CD4-positive, CD25-positive, alpha-beta regulatory T cell (primary cell): ENCODE results near the gene DIP2B. TPM values are rescaled to one million over a fixed set of nuclear protein-coding genes. Genes with fewer than 3 reads are reported as not detected.

Source experiments
- ATAC-seq, 2 donors: fragments of 150-1000 bp; cut with Tn5 transposase; one replicate each; pipeline ENCODE4 v1.10.0; 2021; ENCODE audit warnings: low read depth in 2 of 2, moderate number of reproducible peaks in 2 of 2, moderate library complexity in 1 of 2
- DNase-seq, 3 donors: peaks; one replicate each; pipeline versions ENCODE4 v3.0.0 to v3.0.0-alpha.2; 2012 to 2022; ENCODE audit warnings: mixed read lengths in 1 of 3
- H3K27ac ChIP-seq: one replicate; pipeline ENCODE4 v1.7.0; 2013; ENCODE audit warnings: mild to moderate bottlenecking, low read length; ENCODE audit not compliant: insufficient read depth, poor library complexity, severe bottlenecking
- H3K27me3 ChIP-seq: one replicate; pipeline ENCODE4 v1.7.0; 2013; ENCODE audit warnings: low read length; ENCODE audit not compliant: control insufficient read depth, insufficient read depth
- H3K36me3 ChIP-seq: one replicate; pipeline ENCODE4 v1.7.0; 2013; ENCODE audit warnings: mild to moderate bottlenecking, low read length, moderate library complexity; ENCODE audit not compliant: control insufficient read depth, insufficient read depth
- H3K4me1 ChIP-seq: 2 replicates; pipeline ENCODE4 v1.7.0; 2013; ENCODE audit warnings: mild to moderate bottlenecking, low read length; ENCODE audit not compliant: insufficient read depth, control insufficient read depth, poor library complexity, severe bottlenecking
- H3K4me3 ChIP-seq: one replicate; pipeline ENCODE4 v1.7.0; 2013; ENCODE audit warnings: low read depth, mild to moderate bottlenecking, low read length, moderate library complexity
- H3K9me3 ChIP-seq, 2 experiments: 1 replicate in 1 of 2; 2 replicates in 1 of 2; pipeline ENCODE4 v1.7.0; 2013; ENCODE audit warnings: low read length in 2 of 2, mild to moderate bottlenecking in 1 of 2, moderate library complexity in 1 of 2; ENCODE audit not compliant: control insufficient read depth in 2 of 2
- H3K27ac Mint-ChIP-seq, 3 donors: one replicate each; pipeline ENCODE4 v1.8.0; 2020 to 2022; ENCODE audit warnings: mild to moderate bottlenecking in 3 of 3, mixed read lengths in 3 of 3, moderate library complexity in 2 of 3
- H3K27me3 Mint-ChIP-seq: one replicate; pipeline ENCODE4 v1.8.0; 2022; ENCODE audit warnings: mild to moderate bottlenecking, mixed read lengths
- H3K36me3 Mint-ChIP-seq: one replicate; pipeline ENCODE4 v1.8.0; 2020; ENCODE audit warnings: mixed read lengths
- H3K4me1 Mint-ChIP-seq, 4 donors: one replicate each; pipeline ENCODE4 v1.8.0; 2020 to 2022; ENCODE audit warnings: mixed read lengths in 4 of 4, mild to moderate bottlenecking in 1 of 4
- H3K4me3 Mint-ChIP-seq, 4 donors: one replicate each; pipeline ENCODE4 v1.8.0; 2020 to 2022; ENCODE audit warnings: mild to moderate bottlenecking in 4 of 4, mixed read lengths in 4 of 4, moderate library complexity in 3 of 4
- H3K9me3 Mint-ChIP-seq, 7 donors: one replicate each; pipeline ENCODE4 v1.8.0; 2020 to 2022; ENCODE audit warnings: mixed read lengths in 7 of 7, mild to moderate bottlenecking in 3 of 7, moderate library complexity in 2 of 7
- polyA plus RNA-seq, 4 donors: library from polyadenylated mRNA; unstranded; fragments of 300-500 nt; fragmentation: Illumina TruSeq; gene quantifications; one replicate each; pipeline ENCODE4 v1.2.3, GENCODE V29; 2021
- total RNA-seq: library from RNA; stranded (reverse); gene quantifications from one replicate; pipeline ENCODE4 v1.2.3, GENCODE V29; 2022

DIP2B gene
- total and polyA plus RNA-seq, 5 donors from 2014 or later: 12.2 to 47.5 (median 15.2) TPM

GRCh38 chr12:50635857-50636256 is 131.1 kb downstream of the DIP2B start:
- ATAC-seq: no peak
- H3K9me3 Mint-ChIP-seq: no peaks in the 10 kb centered on the region
- Histone ChIP-seq H3K36me3 (peaks cover 5% of the 10 kb centered on the region), H3K27ac (no peak overlapping the region), H3K4me1 (peaks cover 18% of the 10 kb centered on the region), H3K27me3 (no peaks in the 10 kb centered on the region), H3K9me3 (no peaks in the 10 kb centered on the region), H3K4me3 (no peak overlapping the region)
- peaks cover 35 to 59% (median 37%) of the 10 kb centered on the region in 4 donors for H3K4me1 Mint-ChIP-seq
- peak overlapping the region in 2 of 3 donors; percentile 29 to 40 for H3K27ac Mint-ChIP-seq
- H3K27me3 Mint-ChIP-seq: no peaks in the 10 kb centered on the region
- no peak for DNase-seq
- peaks cover 14% of the 10 kb centered on the region for H3K36me3 Mint-ChIP-seq
- no peak overlapping the region for H3K4me3 Mint-ChIP-seq

GRCh38 chr12:50636505-50636904 is 131.7 kb downstream of the DIP2B start:
- no peak overlapping the region for H3K4me3 ChIP-seq
- DNase-seq (no peak), ATAC-seq (no peak)
- Mint-ChIP-seq H3K36me3 (peaks cover 12% of the 10 kb centered on the region), H3K4me3 (no peak overlapping the region), H3K27me3 (no peaks in the 10 kb centered on the region), H3K4me1 (peaks cover 38 to 65% (median 43%) of the 10 kb centered on the region in 4 donors), H3K9me3 (no peaks in the 10 kb centered on the region), H3K27ac (peak overlapping the region in 2 of 3 donors; percentile 48 to 63)
- H3K36me3 ChIP-seq: peaks cover 7% of the 10 kb centered on the region
- no peaks in the 10 kb centered on the region for H3K9me3 ChIP-seq
- H3K27me3 ChIP-seq: no peaks in the 10 kb centered on the region
- no peak overlapping the region for H3K27ac ChIP-seq
- H3K4me1 ChIP-seq: peaks cover 18% of the 10 kb centered on the region

- H3K4me3 Mint-ChIP-seq: no peak overlapping the region
- Histone ChIP-seq H3K4me1 (peaks cover 18% of the 10 kb centered on the region), H3K27me3 (no peaks in the 10 kb centered on the region), H3K9me3 (no peaks in the 10 kb centered on the region), H3K36me3 (peaks cover 15% of the 10 kb centered on the region), H3K4me3 (no peak overlapping the region), H3K27ac (peak overlapping the region; percentile 15)
- peaks cover 17% of the 10 kb centered on the region for H3K36me3 Mint-ChIP-seq
- DNase-seq (peak in 2 of 3 donors; percentile 69 to 70), ATAC-seq (peak; percentile 45 to 62)
- H3K27ac Mint-ChIP-seq: peak overlapping the region in 2 of 3 donors; percentile 48 to 63
- H3K4me1 Mint-ChIP-seq: peaks cover 42 to 74% (median 50%) of the 10 kb centered on the region in 4 donors
- no peaks in the 10 kb centered on the region for H3K9me3 Mint-ChIP-seq
- H3K27me3 Mint-ChIP-seq: no peaks in the 10 kb centered on the region
Measured at GRCh38 chr12:50637870-50638481, 133.2 kb downstream of the DIP2B start.

GRCh38 chr12:50638482-50638880 is 133.7 kb downstream of the DIP2B start:
- Histone ChIP-seq H3K9me3 (no peaks in the 10 kb centered on the region), H3K4me3 (no peak overlapping the region), H3K27ac (no peak overlapping the region), H3K36me3 (peaks cover 15% of the 10 kb centered on the region), H3K4me1 (peaks cover 18% of the 10 kb centered on the region), H3K27me3 (no peaks in the 10 kb centered on the region)
- peaks cover 39 to 73% (median 50%) of the 10 kb centered on the region in 4 donors for H3K4me1 Mint-ChIP-seq
- DNase-seq (no peak), ATAC-seq (no peak)
- no peaks in the 10 kb centered on the region for H3K27me3 Mint-ChIP-seq
- H3K27ac Mint-ChIP-seq: no peak overlapping the region
- H3K36me3 Mint-ChIP-seq: peaks cover 17% of the 10 kb centered on the region
- H3K9me3 Mint-ChIP-seq: no peaks in the 10 kb centered on the region
- no peak overlapping the region for H3K4me3 Mint-ChIP-seq

- H3K36me3 Mint-ChIP-seq: peaks cover 23% of the 10 kb centered on the region
- Histone ChIP-seq H3K9me3 (no peaks in the 10 kb centered on the region), H3K4me1 (peaks cover 18% of the 10 kb centered on the region), H3K27ac (no peak overlapping the region), H3K4me3 (peak overlapping the region; percentile 28), H3K36me3 (peaks cover 23% of the 10 kb centered on the region), H3K27me3 (no peaks in the 10 kb centered on the region)
- H3K4me1 Mint-ChIP-seq: peaks cover 31 to 66% (median 47%) of the 10 kb centered on the region in 4 donors
- no peak overlapping the region for H3K4me3 Mint-ChIP-seq
- ATAC-seq: no peak
- no peaks in the 10 kb centered on the region for H3K27me3 Mint-ChIP-seq
- peak in 1 of 3 donors; percentile 49 for DNase-seq
- H3K27ac Mint-ChIP-seq: peak overlapping the region; percentile 8 to 38 (median 13)
- no peaks in the 10 kb centered on the region for H3K9me3 Mint-ChIP-seq
Measured at GRCh38 chr12:50639721-50640120, 134.9 kb downstream of the DIP2B start.

GRCh38 chr12:50640321-50640939 is 135.6 kb downstream of the DIP2B start:
- peak overlapping the region in 1 of 3 donors; percentile 70 for H3K27ac Mint-ChIP-seq
- H3K4me1 ChIP-seq: peaks cover 18% of the 10 kb centered on the region
- ATAC-seq (no peak), DNase-seq (no peak)
- H3K27ac ChIP-seq: no peak overlapping the region
- H3K36me3 Mint-ChIP-seq: peaks cover 23% of the 10 kb centered on the region
- H3K27me3 Mint-ChIP-seq: no peaks in the 10 kb centered on the region
- H3K4me3 Mint-ChIP-seq: no peak overlapping the region
- H3K9me3 Mint-ChIP-seq: no peaks in the 10 kb centered on the region
- H3K36me3 ChIP-seq: peaks cover 23% of the 10 kb centered on the region
- H3K4me1 Mint-ChIP-seq: peaks cover 30 to 59% (median 42%) of the 10 kb centered on the region in 4 donors
- no peaks in the 10 kb centered on the region for H3K27me3 ChIP-seq
- H3K4me3 ChIP-seq: peak overlapping the region; percentile 28
- no peaks in the 10 kb centered on the region for H3K9me3 ChIP-seq

- peak in 1 of 3 donors; percentile 19 for DNase-seq
- ATAC-seq: no peak
- no peak overlapping the region for H3K4me3 ChIP-seq
- no peak overlapping the region for H3K27ac ChIP-seq
- no peaks in the 10 kb centered on the region for H3K27me3 ChIP-seq
- peaks cover 23% of the 10 kb centered on the region for H3K36me3 Mint-ChIP-seq
- H3K9me3 Mint-ChIP-seq: no peaks in the 10 kb centered on the region
- peaks cover 23% of the 10 kb centered on the region for H3K36me3 ChIP-seq
- H3K27ac Mint-ChIP-seq: peak overlapping the region in 2 of 3 donors; percentile 11 to 34
- H3K27me3 Mint-ChIP-seq: no peaks in the 10 kb centered on the region
- peaks cover 18% of the 10 kb centered on the region for H3K4me1 ChIP-seq
- no peak overlapping the region for H3K4me3 Mint-ChIP-seq
- no peaks in the 10 kb centered on the region for H3K9me3 ChIP-seq
- peaks cover 27 to 50% (median 41%) of the 10 kb centered on the region in 4 donors for H3K4me1 Mint-ChIP-seq
Measured at GRCh38 chr12:50641566-50641965, 136.8 kb downstream of the DIP2B start.
